A549 (cell line): Measurements from ENCODE around the gene TTC36. TPM values are rescaled to one million over a fixed set of nuclear protein-coding genes. Genes with fewer than 3 reads are reported as not detected.

Experiments
- ATAC-seq, 2 experiments: fragments of 200-7000 bp in 1 of 2; fragments of >200 bp in 1 of 2; cut with Nextera tagmentation in 1 of 2; cut with Tn5 transposase in 1 of 2; 3 replicates each; pipeline versions ENCODE4 v1.8.0 to v1.9.1; 2018 to 2020; ENCODE audit warnings: mild to moderate bottlenecking in 1 of 2, moderate library complexity in 1 of 2
- CTCF ChIA-PET: fragments of 300-600 bp; sonication (Branson Sonifier 250); formaldehyde crosslinking; extraction: SDS; loops from one replicate; lab custom pipeline; 2021; ENCODE audit warnings: antibody characterized with exemption, inconsistent platforms; lab: Yijun Ruan, JAX
- POLR2A ChIA-PET: fragments of 350-600 bp; formaldehyde crosslinking; extraction: SDS; loops from one replicate; lab custom pipeline; 2021; ENCODE audit warnings: antibody characterized with exemption, inconsistent platforms; lab: Yijun Ruan, JAX
- DNase-seq, 2 experiments: peaks; one replicate each; pipeline versions ENCODE4 v3.0.0 to v3.0.0-alpha.2; 2011 to 2016; ENCODE audit warnings: low read depth in 1 of 2, low spot score in 1 of 2
- FAIRE-seq: peaks from 2 replicates; lab custom pipeline; 2011; peaks lifted over from hg19 to GRCh38; lab: Jason Lieb, UNC
- H3K27ac ChIP-seq, 2 experiments: fragments of >200 bp; sonication (Bioruptor Twin); formaldehyde crosslinking; 3 replicates each; pipeline ENCODE4 v1.5.1; 2016 to 2017
- H3K4me1 ChIP-seq: fragments of >200 bp; sonication (Bioruptor Twin); formaldehyde crosslinking; 3 replicates; pipeline ENCODE4 v1.6.1; 2016
- H3K4me2 ChIP-seq: fragments of >200 bp; sonication (Bioruptor Twin); formaldehyde crosslinking; 3 replicates; pipeline ENCODE4 v1.6.1; 2016
- H3K4me3 ChIP-seq: fragments of >200 bp; sonication (Bioruptor Twin); formaldehyde crosslinking; 3 replicates; pipeline ENCODE4 v1.5.1; 2016
- H3K9me3 ChIP-seq: fragments of >200 bp; sonication (Bioruptor Twin); formaldehyde crosslinking; 3 replicates; pipeline ENCODE4 v1.6.1; 2016
- BHLHE40 ChIP-seq: IDR thresholded peaks from 2 replicates; pipeline ENCODE4 v1.6.1; 2012; ENCODE audit warnings: low read depth, low read length, inconsistent platforms
- CBX2 ChIP-seq: fragments of 200-600 bp; sonication (generic); IDR thresholded peaks from 2 replicates; pipeline ENCODE4 v1.6.1; 2016; ENCODE audit warnings: low read depth, mild to moderate bottlenecking, borderline replicate concordance
- CTCF ChIP-seq: fragments of >200 bp; sonication (Bioruptor Twin); formaldehyde crosslinking; IDR thresholded peaks from 3 replicates; pipeline ENCODE4 v1.5.1; 2016
- EHMT2 ChIP-seq: fragments of 200-600 bp; sonication (generic); IDR thresholded peaks from 2 replicates; pipeline ENCODE4 v1.6.1; 2016; ENCODE audit warnings: antibody characterized with exemption, low read depth, mild to moderate bottlenecking, moderate library complexity
- EP300 ChIP-seq, 2 experiments: fragments of >200 bp; sonication (Bioruptor Twin); formaldehyde crosslinking; IDR thresholded peaks; 2 replicates in 1 of 2; 3 replicates in 1 of 2; pipeline ENCODE4 v1.6.1; 2016 to 2017
- ESRRA ChIP-seq: fragments of 150-350 bp; IDR thresholded peaks from 2 replicates; pipeline ENCODE4 v1.6.1; 2014; ENCODE audit warnings: mild to moderate bottlenecking, low read length, borderline replicate concordance
- FOSB ChIP-seq: fragments of 250-450 bp; sonication (Bioruptor Pico); IDR thresholded peaks from 2 replicates; pipeline ENCODE4 v1.5.0; 2020; ENCODE audit warnings: mild to moderate bottlenecking, moderate library complexity
- FOSL2 ChIP-seq, 2 experiments: fragments of 450-650 bp in 1 of 2; fragments of >200 bp in 1 of 2; sonication (Bioruptor Twin) in 1 of 2; formaldehyde crosslinking; IDR thresholded peaks; 2 replicates each; pipeline versions ENCODE4 v1.5.0 to v1.6.1; 2016 to 2020; ENCODE audit warnings: mild to moderate bottlenecking in 1 of 2, moderate library complexity in 1 of 2
- HEYL ChIP-seq: fragments of 250-450 bp; sonication (Bioruptor Pico); IDR thresholded peaks from 2 replicates; pipeline ENCODE4 v1.8.0; 2021; ENCODE audit warnings: mild to moderate bottlenecking, moderate library complexity
- HOXA7 ChIP-seq: fragments of 250-450 bp; sonication (Bioruptor Pico); IDR thresholded peaks from 2 replicates; pipeline ENCODE4 v1.5.0; 2020; ENCODE audit warnings: mild to moderate bottlenecking, moderate library complexity
- HOXB5 ChIP-seq: fragments of 250-450 bp; sonication (Bioruptor Pico); IDR thresholded peaks from 2 replicates; pipeline ENCODE4 v1.5.0; 2020; ENCODE audit warnings: mild to moderate bottlenecking, moderate library complexity
- KDM5A ChIP-seq: fragments of 200-600 bp; sonication (generic); IDR thresholded peaks from 2 replicates; pipeline ENCODE4 v1.6.1; 2016; ENCODE audit warnings: antibody characterized with exemption, mild to moderate bottlenecking
- MYC ChIP-seq: IDR thresholded peaks from 2 replicates; pipeline ENCODE4 v1.6.1; 2012; ENCODE audit warnings: mild to moderate bottlenecking, inconsistent platforms, low read length, improper control_type of control experiment, borderline replicate concordance
- NFE2L2 ChIP-seq: fragments of 150-350 bp; conservative IDR thresholded peaks from 2 replicates; pipeline ENCODE4 v1.6.1; 2014; ENCODE audit warnings: low read length
- PHF8 ChIP-seq: fragments of 200-600 bp; sonication (generic); IDR thresholded peaks from 2 replicates; pipeline ENCODE4 v1.6.1; 2016; ENCODE audit warnings: low read depth, mild to moderate bottlenecking, antibody characterized with exemption, moderate library complexity, borderline replicate concordance
- POLR2A ChIP-seq: IDR thresholded peaks from 2 replicates; pipeline ENCODE4 v1.6.1; 2012; ENCODE audit warnings: mild to moderate bottlenecking, low read length
- POLR2AphosphoS2 ChIP-seq: conservative IDR thresholded peaks from 2 replicates; pipeline ENCODE4 v1.6.1; 2012; ENCODE audit warnings: low read length, improper control_type of control experiment, inconsistent platforms
- RAD21 ChIP-seq, 2 experiments: fragments of >200 bp in 1 of 2; sonication (Bioruptor Twin) in 1 of 2; formaldehyde crosslinking in 1 of 2; IDR thresholded peaks in 1 of 2; conservative IDR thresholded peaks in 1 of 2; 2 replicates in 1 of 2; 3 replicates in 1 of 2; pipeline ENCODE4 v1.6.1; 2012 to 2018; ENCODE audit warnings: inconsistent platforms in 1 of 2
- RFX5 ChIP-seq: fragments of 450-650 bp; IDR thresholded peaks from 2 replicates; pipeline ENCODE4 v1.7.1; 2014; ENCODE audit warnings: antibody characterized with exemption, mild to moderate bottlenecking, moderate library complexity
- SMC3 ChIP-seq: fragments of >200 bp; sonication (Bioruptor Twin); formaldehyde crosslinking; IDR thresholded peaks from 3 replicates; pipeline ENCODE4 v1.6.1; 2018; ENCODE audit warnings: inconsistent platforms
- ZC3H11A ChIP-seq: fragments of 450-650 bp; IDR thresholded peaks from 2 replicates; pipeline ENCODE4 v1.6.1; 2014; ENCODE audit warnings: antibody characterized with exemption, mild to moderate bottlenecking
- ZNF302 ChIP-seq: fragments of 250-450 bp; sonication (Bioruptor Pico); IDR thresholded peaks from 2 replicates; pipeline ENCODE4 v1.9.0; 2021; ENCODE audit warnings: inconsistent platforms, mild to moderate bottlenecking, moderate library complexity
- WGBS: methylation state at CpG from one replicate; pipeline ENCODE4 v1.1.6; 2017; ENCODE audit errors: missing lambda C conversion rate; 5-methylcytosine and 5-hydroxymethylcytosine counted together
- polyA plus RNA-seq, 4 experiments: library from polyadenylated mRNA; depleted of rRNA in 3 of 4; stranded (reverse); fragments of >200 nt; fragmentation: RNase III in 1 of 4; extraction: RNeasy Plus Mini Kit Qiagen cat#74134 plus additional on column Dnase treatment in 1 of 4; gene quantifications; 2 replicates in 3 of 4; 3 replicates in 1 of 4; pipeline ENCODE4 v1.2.3, GENCODE V29; 2011 to 2017
- TF ChIP-seq, protein P1 (sequence below): fragments of 250-450 bp; sonication (Bioruptor Pico); IDR thresholded peaks from 2 replicates; pipeline ENCODE4 v1.5.0; 2020; ENCODE audit warnings: low read depth, mild to moderate bottlenecking, moderate library complexity
- TF ChIP-seq, protein P2 (sequence below): fragments of >200 bp; sonication (Bioruptor Twin); formaldehyde crosslinking; IDR thresholded peaks from 3 replicates; pipeline ENCODE4 v1.6.1; 2016
- TF ChIP-seq, protein P3 (sequence below): IDR thresholded peaks from 2 replicates; pipeline ENCODE4 v1.6.1; 2012; ENCODE audit warnings: low read depth, borderline replicate concordance
- TF ChIP-seq, protein P4 (sequence below): IDR thresholded peaks from 2 replicates; pipeline ENCODE4 v1.6.1; 2012

The TTC36 gene
- polyA plus RNA-seq, 2 of the 4 experiments (the other 2 are of a cell fraction) = not detected

- FAIRE-seq = no peak
- no peak overlapping the region for H3K4me3 ChIP-seq
- peak in 1 of 2 experiments; percentile 35; a peak in 2 of 6 replicates for ATAC-seq
- TF ChIP-seq HOXB5 (CRISPR knock-in tag) = no peak
- TF ChIP-seq FOSL2 (IDR thresholded peaks at IDR 0.05) = no peak
- TF ChIP-seq FOSL2 (CRISPR knock-in tag; IDR thresholded peaks at IDR 0.05) = no peak
- no peak for TF ChIP-seq POLR2A
- TF ChIP-seq ZC3H11A = no peak
- no peak for TF ChIP-seq KDM5A
- TF ChIP-seq POLR2AphosphoS2 = no peak
- TF ChIP-seq PHF8 = no peak
- TF ChIP-seq, protein P1, sequence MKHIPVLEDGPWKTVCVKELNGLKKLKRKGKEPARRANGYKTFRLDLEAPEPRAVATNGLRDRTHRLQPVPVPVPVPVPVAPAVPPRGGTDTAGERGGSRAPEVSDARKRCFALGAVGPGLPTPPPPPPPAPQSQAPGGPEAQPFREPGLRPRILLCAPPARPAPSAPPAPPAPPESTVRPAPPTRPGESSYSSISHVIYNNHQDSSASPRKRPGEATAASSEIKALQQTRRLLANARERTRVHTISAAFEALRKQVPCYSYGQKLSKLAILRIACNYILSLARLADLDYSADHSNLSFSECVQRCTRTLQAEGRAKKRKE = no peak
- TF ChIP-seq RFX5 = no peak
- no peak for TF ChIP-seq CBX2
- TF ChIP-seq, protein P2, sequence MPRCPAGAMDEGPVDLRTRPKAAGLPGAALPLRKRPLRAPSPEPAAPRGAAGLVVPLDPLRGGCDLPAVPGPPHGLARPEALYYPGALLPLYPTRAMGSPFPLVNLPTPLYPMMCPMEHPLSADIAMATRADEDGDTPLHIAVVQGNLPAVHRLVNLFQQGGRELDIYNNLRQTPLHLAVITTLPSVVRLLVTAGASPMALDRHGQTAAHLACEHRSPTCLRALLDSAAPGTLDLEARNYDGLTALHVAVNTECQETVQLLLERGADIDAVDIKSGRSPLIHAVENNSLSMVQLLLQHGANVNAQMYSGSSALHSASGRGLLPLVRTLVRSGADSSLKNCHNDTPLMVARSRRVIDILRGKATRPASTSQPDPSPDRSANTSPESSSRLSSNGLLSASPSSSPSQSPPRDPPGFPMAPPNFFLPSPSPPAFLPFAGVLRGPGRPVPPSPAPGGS = no peak
- no peak for TF ChIP-seq MYC
- TF ChIP-seq EP300 (IDR thresholded peaks at IDR 0.05) = no peak
- ChIA-PET CTCF (no interaction called here), POLR2A (no interaction called here)
- H3K4me2 ChIP-seq = no peak overlapping the region
- H3K4me1 ChIP-seq = no peaks in the 10 kb centered on the region
- H3K9me3 ChIP-seq = no peaks in the 10 kb centered on the region
- no peak for DNase-seq
- no peak overlapping the region for H3K27ac ChIP-seq
- WGBS = 96% methylated on average over 11 of the region's 13 CpGs
These were observed 5.4 kb upstream of the TTC36 start for GRCh38 chr11:118521892-118522311.

- Histone ChIP-seq H3K27ac (no peak overlapping the region), H3K9me3 (no peaks in the 10 kb centered on the region), H3K4me2 (no peak overlapping the region), H3K4me3 (no peak overlapping the region), H3K4me1 (no peaks in the 10 kb centered on the region)
- 76% methylated on average over 6 of the region's 6 CpGs for WGBS
- no peak for FAIRE-seq
- peak; percentile 80 to 90; a peak in 5 of 6 replicates for ATAC-seq
- CTCF ChIA-PET = interaction anchor here (0.6 to 1.4 kb wide), 3 partner anchors 12 to 124 kb away, joined by 3 to 4 read pairs (median 4); no protein-coding TSS in a partner anchor
- POLR2A ChIA-PET = no interaction called here
- TF ChIP-seq POLR2A = no peak
- no peak for TF ChIP-seq EP300 (IDR thresholded peaks at IDR 0.05)
- peak in 1 of 2 experiments; percentile 30; a peak in 2 of 5 replicates for TF ChIP-seq RAD21 (conservative IDR thresholded peaks at IDR 0.05 in 1 of 2, IDR thresholded peaks at IDR 0.05 in 1 of 2)
- TF ChIP-seq SMC3 = 0 out of 3 replicates have a peak, but pooled peaks have one; percentile 6
- TF ChIP-seq CTCF = 0 out of 3 replicates have a peak, but pooled peaks have one; percentile 7
- DNase-seq = peak in 1 of 2 experiments; percentile 42
These were observed 4.7 kb upstream of the TTC36 start for GRCh38 chr11:118522571-118523072.

DNA sequence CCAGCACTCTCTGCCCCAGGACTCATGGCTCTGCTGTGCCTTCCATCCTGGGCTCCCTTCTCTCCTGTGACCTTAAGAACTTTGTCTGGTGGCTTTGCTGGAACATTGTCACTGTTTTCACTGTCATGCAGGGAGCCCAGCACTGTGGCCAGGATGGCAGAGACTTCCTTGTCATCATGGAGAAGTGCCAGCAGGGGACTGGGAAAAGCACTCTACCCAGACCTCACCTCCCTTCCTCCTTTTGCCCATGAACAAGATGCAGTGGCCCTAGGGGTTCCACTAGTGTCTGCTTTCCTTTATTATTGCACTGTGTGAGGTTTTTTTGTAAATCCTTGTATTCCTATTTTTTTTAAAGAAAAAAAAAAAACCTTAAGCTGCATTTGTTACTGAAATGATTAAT lies 2.9 kb upstream of the TTC36 start:
- TF ChIP-seq HOXA7 = no peak
- TF ChIP-seq, protein P3, sequence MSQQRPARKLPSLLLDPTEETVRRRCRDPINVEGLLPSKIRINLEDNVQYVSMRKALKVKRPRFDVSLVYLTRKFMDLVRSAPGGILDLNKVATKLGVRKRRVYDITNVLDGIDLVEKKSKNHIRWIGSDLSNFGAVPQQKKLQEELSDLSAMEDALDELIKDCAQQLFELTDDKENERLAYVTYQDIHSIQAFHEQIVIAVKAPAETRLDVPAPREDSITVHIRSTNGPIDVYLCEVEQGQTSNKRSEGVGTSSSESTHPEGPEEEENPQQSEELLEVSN = no peak
- no peak for TF ChIP-seq FOSB
- TF ChIP-seq BHLHE40 = no peak
- no peak for TF ChIP-seq EHMT2
- TF ChIP-seq NFE2L2 = no peak
- TF ChIP-seq ZNF302 (CRISPR knock-in tag) = no peak
- TF ChIP-seq, protein P4, sequence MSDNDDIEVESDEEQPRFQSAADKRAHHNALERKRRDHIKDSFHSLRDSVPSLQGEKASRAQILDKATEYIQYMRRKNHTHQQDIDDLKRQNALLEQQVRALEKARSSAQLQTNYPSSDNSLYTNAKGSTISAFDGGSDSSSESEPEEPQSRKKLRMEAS = no peak
- TF ChIP-seq HEYL = no peak
- no peak for TF ChIP-seq ESRRA
- no peak overlapping the region for H3K4me3 ChIP-seq
- H3K9me3 ChIP-seq = no peaks in the 10 kb centered on the region
- H3K4me1 ChIP-seq = no peaks in the 10 kb centered on the region
- POLR2A ChIA-PET = no interaction called here
- no peak overlapping the region for H3K4me2 ChIP-seq
- DNase-seq = no peak
- no peak for FAIRE-seq
- no peak overlapping the region for H3K27ac ChIP-seq
- ATAC-seq = no peak
- CTCF ChIA-PET = no interaction called here
